Subcutaneous adipose tissue (tissue), 4 donors: ENCODE results near the gene FHIP1A. TPM values are rescaled to one million over a fixed set of nuclear protein-coding genes. Genes with fewer than 3 reads are reported as not detected.

Source experiments
- total RNA-seq, 4 donors: library from RNA; depleted of rRNA; stranded (reverse); fragments of >200 nt; gene quantifications; one replicate each; pipeline ENCODE4 v1.1.0, GENCODE V29; 2016
- TF ChIP-seq, protein P1 (sequence below): fragments of 450-650 bp; IDR thresholded peaks from one replicate; pipeline ENCODE4 v1.5.1; 2016; ENCODE audit warnings: low read depth, mild to moderate bottlenecking, control low read depth, antibody characterized with exemption, moderate library complexity

FHIP1A gene
- total RNA-seq, 4 donors from 2014 or later, result 0.34 to 0.98 (median 0.44) TPM; not detected in 1

GRCh38 chr4:151442002-151442401 lies 33.0 kb downstream of the FHIP1A start:
- TF ChIP-seq, protein P1, sequence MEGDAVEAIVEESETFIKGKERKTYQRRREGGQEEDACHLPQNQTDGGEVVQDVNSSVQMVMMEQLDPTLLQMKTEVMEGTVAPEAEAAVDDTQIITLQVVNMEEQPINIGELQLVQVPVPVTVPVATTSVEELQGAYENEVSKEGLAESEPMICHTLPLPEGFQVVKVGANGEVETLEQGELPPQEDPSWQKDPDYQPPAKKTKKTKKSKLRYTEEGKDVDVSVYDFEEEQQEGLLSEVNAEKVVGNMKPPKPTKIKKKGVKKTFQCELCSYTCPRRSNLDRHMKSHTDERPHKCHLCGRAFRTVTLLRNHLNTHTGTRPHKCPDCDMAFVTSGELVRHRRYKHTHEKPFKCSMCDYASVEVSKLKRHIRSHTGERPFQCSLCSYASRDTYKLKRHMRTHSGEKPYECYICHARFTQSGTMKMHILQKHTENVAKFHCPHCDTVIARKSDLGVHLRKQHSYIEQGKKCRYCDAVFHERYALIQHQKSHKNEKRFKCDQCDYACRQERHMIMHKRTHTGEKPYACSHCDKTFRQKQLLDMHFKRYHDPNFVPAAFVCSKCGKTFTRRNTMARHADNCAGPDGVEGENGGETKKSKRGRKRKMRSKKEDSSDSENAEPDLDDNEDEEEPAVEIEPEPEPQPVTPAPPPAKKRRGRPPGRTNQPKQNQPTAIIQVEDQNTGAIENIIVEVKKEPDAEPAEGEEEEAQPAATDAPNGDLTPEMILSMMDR, result no peak

GRCh38 chr4:151443247-151443646 lies 34.3 kb downstream of the FHIP1A start:
- TF ChIP-seq, protein P1, result no peak

- TF ChIP-seq, protein P1, result no peak
These were observed 34.8 kb downstream of the FHIP1A start for GRCh38 chr4:151443752-151444151.

GRCh38 chr4:151446208-151446607 lies 37.2 kb downstream of the FHIP1A start:
- TF ChIP-seq, protein P1, result no peak

GRCh38 chr4:151454513-151454912 lies 45.5 kb downstream of the FHIP1A start:
- TF ChIP-seq, protein P1, result no peak

GRCh38 chr4:151455212-151455611 lies 46.2 kb downstream of the FHIP1A start:
- TF ChIP-seq, protein P1, result no peak

- TF ChIP-seq, protein P1, result no peak
These were observed 49.2 kb downstream of the FHIP1A start for GRCh38 chr4:151458148-151458547.

Other genes with a start within 250 kb of the FHIP1A start
- gene PRSS48, start 132.0 kb upstream of the FHIP1A start, total RNA-seq, result not detected
- 100 to 1,000 TPM; 269 to 357 (median 314) TPM for gene SH3D19, start 83.6 kb upstream of the FHIP1A start, total RNA-seq